Measurements from ENCODE around the gene EGR1.

DNA sequence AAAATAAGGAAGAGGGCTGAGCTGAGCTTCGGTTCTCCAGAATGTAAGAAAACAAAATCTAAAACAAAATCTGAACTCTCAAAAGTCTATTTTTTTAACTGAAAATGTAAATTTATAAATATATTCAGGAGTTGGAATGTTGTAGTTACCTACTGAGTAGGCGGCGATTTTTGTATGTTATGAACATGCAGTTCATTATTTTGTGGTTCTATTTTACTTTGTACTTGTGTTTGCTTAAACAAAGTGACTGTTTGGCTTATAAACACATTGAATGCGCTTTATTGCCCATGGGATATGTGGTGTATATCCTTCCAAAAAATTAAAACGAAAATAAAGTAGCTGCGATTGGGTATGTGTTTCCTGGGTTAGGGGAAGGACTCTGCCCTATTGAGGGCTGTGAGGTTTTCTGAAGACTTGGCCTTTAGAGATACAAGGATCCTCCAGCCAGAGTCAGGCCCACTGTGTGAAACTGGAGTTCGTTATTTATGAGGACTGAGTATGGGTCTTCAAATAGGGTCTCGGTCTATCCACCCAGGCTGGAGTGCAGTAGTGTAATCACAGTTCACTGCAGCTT, 3.8 kb downstream of the EGR1 start:
- TF ChIP-seq, protein P1, sequence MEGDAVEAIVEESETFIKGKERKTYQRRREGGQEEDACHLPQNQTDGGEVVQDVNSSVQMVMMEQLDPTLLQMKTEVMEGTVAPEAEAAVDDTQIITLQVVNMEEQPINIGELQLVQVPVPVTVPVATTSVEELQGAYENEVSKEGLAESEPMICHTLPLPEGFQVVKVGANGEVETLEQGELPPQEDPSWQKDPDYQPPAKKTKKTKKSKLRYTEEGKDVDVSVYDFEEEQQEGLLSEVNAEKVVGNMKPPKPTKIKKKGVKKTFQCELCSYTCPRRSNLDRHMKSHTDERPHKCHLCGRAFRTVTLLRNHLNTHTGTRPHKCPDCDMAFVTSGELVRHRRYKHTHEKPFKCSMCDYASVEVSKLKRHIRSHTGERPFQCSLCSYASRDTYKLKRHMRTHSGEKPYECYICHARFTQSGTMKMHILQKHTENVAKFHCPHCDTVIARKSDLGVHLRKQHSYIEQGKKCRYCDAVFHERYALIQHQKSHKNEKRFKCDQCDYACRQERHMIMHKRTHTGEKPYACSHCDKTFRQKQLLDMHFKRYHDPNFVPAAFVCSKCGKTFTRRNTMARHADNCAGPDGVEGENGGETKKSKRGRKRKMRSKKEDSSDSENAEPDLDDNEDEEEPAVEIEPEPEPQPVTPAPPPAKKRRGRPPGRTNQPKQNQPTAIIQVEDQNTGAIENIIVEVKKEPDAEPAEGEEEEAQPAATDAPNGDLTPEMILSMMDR (IDR thresholded peaks at IDR 0.05) = no peak
- no peak for TF ChIP-seq POLR2A (IDR thresholded peaks at IDR 0.05)
